Trophoblast cell (in vitro differentiated cells and primary cell): Measurements from ENCODE around the gene C10orf90.

Experiments used
- DNase-seq, 2 donors: peaks; one replicate each; pipeline ENCODE4 v3.0.0-alpha.2; 2016
- H2AFZ ChIP-seq: 2 replicates; pipeline ENCODE4 v1.6.1; 2013; ENCODE audit warnings: low read length, moderate library complexity, mild to moderate bottlenecking; ENCODE audit not compliant: insufficient read depth, poor library complexity
- H2AK5ac ChIP-seq: 2 replicates; pipeline ENCODE4 v1.6.1; 2013; ENCODE audit warnings: mild to moderate bottlenecking, low read length
- H2BK120ac ChIP-seq: 2 replicates; pipeline ENCODE4 v1.6.1; 2013; ENCODE audit warnings: low read length, mild to moderate bottlenecking, moderate library complexity; ENCODE audit not compliant: insufficient read depth, poor library complexity
- H2BK12ac ChIP-seq: 2 replicates; pipeline ENCODE4 v1.6.1; 2013; ENCODE audit warnings: mild to moderate bottlenecking, low read length, moderate library complexity
- H2BK5ac ChIP-seq: 2 replicates; pipeline ENCODE4 v1.6.1; 2013; ENCODE audit warnings: low read length, low read depth, moderate library complexity, mild to moderate bottlenecking; ENCODE audit not compliant: poor library complexity
- H3K14ac ChIP-seq: 2 replicates; pipeline ENCODE4 v1.6.1; 2013; ENCODE audit warnings: mild to moderate bottlenecking, low read length
- H3K18ac ChIP-seq: 2 replicates; pipeline ENCODE4 v1.6.1; 2013; ENCODE audit warnings: mild to moderate bottlenecking, low read length
- H3K23ac ChIP-seq: 2 replicates; pipeline ENCODE4 v1.6.1; 2013; ENCODE audit warnings: low read length
- H3K27ac ChIP-seq: 2 replicates; pipeline ENCODE4 v1.5.1; 2013; ENCODE audit warnings: low read depth, mild to moderate bottlenecking, inconsistent platforms, low read length, moderate library complexity
- H3K27me3 ChIP-seq: 2 replicates; pipeline ENCODE4 v1.6.1; 2013; ENCODE audit warnings: inconsistent platforms, mild to moderate bottlenecking, low read length, moderate library complexity; ENCODE audit not compliant: insufficient read depth
- H3K36me3 ChIP-seq, 2 experiments: 1 replicate in 1 of 2; 2 replicates in 1 of 2; pipeline ENCODE4 v1.6.1; 2013; ENCODE audit warnings: low read length in 2 of 2, mild to moderate bottlenecking in 2 of 2, moderate library complexity in 1 of 2; ENCODE audit not compliant: insufficient read depth in 2 of 2, control insufficient read depth in 1 of 2
- H3K4ac ChIP-seq: 2 replicates; pipeline ENCODE4 v1.6.1; 2013; ENCODE audit warnings: low read depth, mild to moderate bottlenecking, low read length, moderate library complexity
- H3K4me1 ChIP-seq, 2 experiments: 1 replicate in 1 of 2; 2 replicates in 1 of 2; pipeline ENCODE4 v1.6.1; 2013; ENCODE audit warnings: low read length in 2 of 2, mild to moderate bottlenecking in 2 of 2, moderate library complexity in 1 of 2; ENCODE audit not compliant: insufficient read depth in 2 of 2, control insufficient read depth in 1 of 2
- H3K4me2 ChIP-seq: 2 replicates; pipeline ENCODE4 v1.6.1; 2013; ENCODE audit warnings: inconsistent platforms, mild to moderate bottlenecking, low read length, moderate library complexity
- H3K4me3 ChIP-seq: 2 replicates; pipeline ENCODE4 v1.5.1; 2013; ENCODE audit warnings: mild to moderate bottlenecking, low read depth, low read length, inconsistent platforms
- H3K79me1 ChIP-seq: one replicate; pipeline ENCODE4 v1.6.1; 2013; ENCODE audit warnings: low read length
- H3K79me2 ChIP-seq: 2 replicates; pipeline ENCODE4 v1.6.1; 2013; ENCODE audit warnings: low read length, mild to moderate bottlenecking; ENCODE audit not compliant: control insufficient read depth, insufficient read depth, poor library complexity
- H3K9ac ChIP-seq: 2 replicates; pipeline ENCODE4 v1.6.1; 2013; ENCODE audit warnings: mild to moderate bottlenecking, low read length
- H3K9me3 ChIP-seq: 2 replicates; pipeline ENCODE4 v1.6.1; 2013; ENCODE audit warnings: low read depth, mild to moderate bottlenecking, control low read depth, inconsistent platforms, low read length; ENCODE audit not compliant: insufficient read depth
- H4K12ac ChIP-seq: 2 replicates; pipeline ENCODE4 v1.6.1; 2013; ENCODE audit warnings: low read depth, mild to moderate bottlenecking, low read length, moderate library complexity
- H4K8ac ChIP-seq: 2 replicates; pipeline ENCODE4 v1.6.1; 2013; ENCODE audit warnings: low read depth, mild to moderate bottlenecking, low read length, moderate library complexity
- H4K91ac ChIP-seq: one replicate; pipeline ENCODE4 v1.6.1; 2013; ENCODE audit warnings: low read depth, mild to moderate bottlenecking, low read length, moderate library complexity
- WGBS: extraction: QIAGEN DNeasy Blood & Tissue Kit; methylation state at CpG from one replicate; pipeline ENCODE4 v1.1.7; 2013; ENCODE audit warnings: missing lambda C conversion rate; ENCODE audit not compliant: insufficient read length, insufficient coverage; ENCODE audit errors: extremely low coverage; 5-methylcytosine and 5-hydroxymethylcytosine counted together

C10orf90 gene

GRCh38 chr10:126452245-126452644, 218.2 kb downstream of the C10orf90 start:
- Histone ChIP-seq H3K9ac (no peak overlapping the region), H3K4me2 (no peak overlapping the region), H3K79me2 (no peaks in the 10 kb centered on the region), H2AFZ (no peak overlapping the region), H4K12ac (no peak overlapping the region), H3K4me1 (no peaks in the 10 kb centered on the region), H3K14ac (no peak overlapping the region), H3K23ac (no peak overlapping the region), H3K4ac (no peak overlapping the region), H2BK5ac (no peak overlapping the region), H2BK120ac (no peak overlapping the region), H2AK5ac (no peak overlapping the region), H3K18ac (no peak overlapping the region), H3K36me3 (no peaks in the 10 kb centered on the region), H4K8ac (no peak overlapping the region), H4K91ac (no peak overlapping the region), H3K79me1 (no peaks in the 10 kb centered on the region), H2BK12ac (no peak overlapping the region), H3K27ac (no peak overlapping the region), H3K4me3 (no peak overlapping the region), H3K27me3 (no peaks in the 10 kb centered on the region), H3K9me3 (peaks cover 2% of the 10 kb centered on the region)
- no peak for DNase-seq
- WGBS: no CpG with 5 or more reads among the region's 2 CpGs

DNA sequence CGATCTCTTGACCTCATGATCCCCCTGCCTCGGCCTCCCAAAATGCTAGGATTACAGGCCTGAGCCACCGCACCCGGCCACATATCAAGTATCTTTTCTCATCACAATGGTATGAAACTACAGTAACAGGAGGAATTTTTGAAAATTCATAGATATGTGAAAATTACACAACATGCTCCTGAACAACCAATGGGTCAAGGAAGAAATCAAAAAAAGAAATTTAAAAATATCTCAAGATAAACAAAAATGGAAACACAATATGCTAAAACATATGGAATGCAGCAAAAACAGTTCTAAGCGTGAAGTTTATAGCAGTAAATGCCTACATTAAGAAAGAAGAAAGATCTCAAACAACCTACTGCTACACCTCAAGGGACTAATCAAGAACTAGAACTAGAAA, 222.4 kb downstream of the C10orf90 start:
- Histone ChIP-seq H3K23ac (no peak overlapping the region), H2AK5ac (no peak overlapping the region), H3K14ac (no peak overlapping the region), H4K8ac (no peak overlapping the region), H3K4me3 (no peak overlapping the region), H4K91ac (no peak overlapping the region), H2AFZ (no peak overlapping the region), H2BK120ac (no peak overlapping the region), H3K27me3 (no peaks in the 10 kb centered on the region), H3K9ac (no peak overlapping the region), H2BK5ac (no peak overlapping the region), H4K12ac (no peak overlapping the region), H2BK12ac (no peak overlapping the region), H3K79me1 (no peaks in the 10 kb centered on the region), H3K4ac (no peak overlapping the region), H3K18ac (no peak overlapping the region), H3K4me2 (no peak overlapping the region), H3K27ac (no peak overlapping the region), H3K4me1 (no peaks in the 10 kb centered on the region), H3K9me3 (no peaks in the 10 kb centered on the region), H3K36me3 (no peaks in the 10 kb centered on the region), H3K79me2 (no peaks in the 10 kb centered on the region)
- WGBS: no CpG with 5 or more reads among the region's 5 CpGs
- peak in 1 of 2 donors; percentile 61 for DNase-seq

GRCh38 chr10:126439942-126440341, 230.6 kb downstream of the C10orf90 start:
- Histone ChIP-seq H3K9ac (no peak overlapping the region), H2AK5ac (no peak overlapping the region), H3K9me3 (peaks cover 5% of the 10 kb centered on the region), H4K91ac (no peak overlapping the region), H3K14ac (no peak overlapping the region), H3K4me2 (no peak overlapping the region), H3K4me1 (no peaks in the 10 kb centered on the region), H2BK12ac (no peak overlapping the region), H3K79me2 (no peaks in the 10 kb centered on the region), H2BK5ac (no peak overlapping the region), H3K36me3 (no peaks in the 10 kb centered on the region), H2AFZ (no peak overlapping the region), H3K18ac (no peak overlapping the region), H4K8ac (no peak overlapping the region), H3K4me3 (no peak overlapping the region), H3K79me1 (no peaks in the 10 kb centered on the region), H2BK120ac (no peak overlapping the region), H3K4ac (no peak overlapping the region), H3K23ac (no peak overlapping the region), H4K12ac (no peak overlapping the region), H3K27me3 (no peaks in the 10 kb centered on the region), H3K27ac (no peak overlapping the region)
- WGBS: no CpG with 5 or more reads among the region's 3 CpGs
- DNase-seq: peak; percentile 93 to 96

DNA sequence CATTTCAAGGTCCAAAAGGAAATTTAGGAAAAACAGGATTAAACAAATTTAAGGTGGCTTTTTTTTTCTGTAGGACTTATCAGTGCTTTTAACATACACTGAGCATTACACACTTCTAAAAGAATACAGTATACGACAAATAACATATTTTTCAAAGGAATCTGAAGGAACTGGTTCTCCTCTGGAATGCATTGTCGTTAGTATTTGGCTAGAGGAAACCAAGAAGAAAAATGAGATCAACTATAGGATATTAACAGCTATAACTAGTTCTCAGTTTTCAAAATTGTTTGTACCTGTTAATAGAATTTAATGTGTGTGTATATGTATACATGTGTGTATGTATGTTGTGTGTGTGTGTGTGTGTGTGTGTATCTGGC, 232.1 kb downstream of the C10orf90 start:
- no peak overlapping the region for H2BK12ac ChIP-seq
- H3K18ac ChIP-seq: no peak overlapping the region
- H3K23ac ChIP-seq: no peak overlapping the region
- no peaks in the 10 kb centered on the region for H3K36me3 ChIP-seq
- no peak overlapping the region for H3K27ac ChIP-seq
- H3K4me3 ChIP-seq: no peak overlapping the region
- H4K8ac ChIP-seq: no peak overlapping the region
- H4K91ac ChIP-seq: no peak overlapping the region
- no peaks in the 10 kb centered on the region for H3K79me2 ChIP-seq
- H2BK120ac ChIP-seq: no peak overlapping the region
- H3K14ac ChIP-seq: no peak overlapping the region
- H3K4me2 ChIP-seq: no peak overlapping the region
- no peak overlapping the region for H2AFZ ChIP-seq
- peaks cover 0 to under 1% of the 10 kb centered on the region in 2 experiments for H3K4me1 ChIP-seq
- H3K9ac ChIP-seq: no peak overlapping the region
- no peak overlapping the region for H4K12ac ChIP-seq
- H3K4ac ChIP-seq: no peak overlapping the region
- H3K9me3 ChIP-seq: peaks cover 5% of the 10 kb centered on the region
- H2AK5ac ChIP-seq: no peak overlapping the region
- no peak overlapping the region for H2BK5ac ChIP-seq
- DNase-seq: peak; percentile 59 to 95
- H3K27me3 ChIP-seq: no peaks in the 10 kb centered on the region
- H3K79me1 ChIP-seq: no peaks in the 10 kb centered on the region
- WGBS: no CpG with 5 or more reads among the region's 2 CpGs
